NCI-H524 (cell line): ENCODE measurements around the gene SON.
A peak's percentile ranks its signal among the peaks of the same experiment; 100 is the strongest.
"Not testable (repeated sequence)": the region's sequence is repeated elsewhere in the genome, so short reads cannot be mapped to it uniquely, and the experiment has no call there.

ENCODE experiments used
- DNase-seq, 2 experiments: peaks; one replicate each; lab custom pipeline; 2025; lab: John Stamatoyannopoulos, UW

The SON gene

DNA sequence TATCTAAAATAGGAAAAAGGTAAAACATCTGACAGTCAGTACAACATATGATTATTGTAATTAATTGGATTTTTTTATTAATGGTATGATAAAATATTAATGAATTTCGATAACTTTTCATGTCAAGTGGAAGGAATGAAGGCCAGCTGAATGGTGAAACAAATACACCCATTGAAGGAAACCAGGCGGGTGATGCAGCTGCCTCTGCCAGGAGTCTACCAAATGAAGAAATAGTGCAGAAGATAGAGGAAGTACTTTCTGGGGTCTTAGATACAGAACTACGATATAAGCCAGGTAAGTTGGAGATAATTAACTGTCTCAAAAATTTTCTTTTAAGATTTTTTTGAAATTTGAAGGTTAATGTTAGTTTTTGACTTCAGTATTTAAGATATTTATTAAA is 3.2 kb downstream of the SON start:
- DNase-seq, result no peak

DNA sequence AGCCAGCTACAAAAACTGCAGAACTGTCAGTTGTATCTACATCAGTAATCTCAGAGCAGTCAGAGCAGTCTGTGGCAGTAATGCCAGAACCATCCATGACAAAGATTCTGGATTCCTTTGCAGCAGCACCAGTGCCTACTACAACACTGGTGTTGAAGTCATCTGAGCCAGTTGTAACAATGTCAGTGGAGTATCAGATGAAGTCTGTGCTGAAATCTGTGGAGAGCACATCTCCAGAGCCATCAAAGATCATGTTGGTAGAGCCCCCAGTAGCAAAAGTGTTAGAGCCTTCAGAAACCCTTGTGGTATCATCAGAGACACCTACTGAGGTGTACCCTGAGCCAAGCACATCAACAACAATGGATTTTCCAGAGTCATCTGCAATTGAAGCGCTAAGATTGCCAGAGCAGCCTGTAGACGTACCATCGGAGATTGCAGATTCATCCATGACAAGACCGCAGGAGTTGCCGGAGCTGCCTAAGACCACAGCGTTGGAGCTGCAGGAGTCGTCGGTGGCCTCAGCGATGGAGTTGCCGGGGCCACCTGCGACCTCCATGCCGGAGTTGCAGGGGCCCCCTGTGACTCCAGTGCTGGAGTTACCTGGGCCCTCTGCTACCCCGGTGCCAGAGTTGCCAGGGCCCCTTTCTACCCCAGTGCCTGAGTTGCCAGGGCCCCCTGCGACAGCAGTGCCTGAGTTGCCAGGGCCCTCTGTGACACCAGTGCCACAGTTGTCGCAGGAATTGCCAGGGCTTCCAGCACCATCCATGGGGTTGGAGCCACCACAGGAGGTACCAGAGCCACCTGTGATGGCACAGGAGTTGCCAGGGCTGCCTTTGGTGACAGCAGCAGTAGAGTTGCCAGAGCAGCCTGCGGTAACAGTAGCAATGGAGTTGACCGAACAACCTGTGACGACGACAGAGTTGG is 7.3 kb downstream of the SON start:
- DNase-seq, result no peak

DNA sequence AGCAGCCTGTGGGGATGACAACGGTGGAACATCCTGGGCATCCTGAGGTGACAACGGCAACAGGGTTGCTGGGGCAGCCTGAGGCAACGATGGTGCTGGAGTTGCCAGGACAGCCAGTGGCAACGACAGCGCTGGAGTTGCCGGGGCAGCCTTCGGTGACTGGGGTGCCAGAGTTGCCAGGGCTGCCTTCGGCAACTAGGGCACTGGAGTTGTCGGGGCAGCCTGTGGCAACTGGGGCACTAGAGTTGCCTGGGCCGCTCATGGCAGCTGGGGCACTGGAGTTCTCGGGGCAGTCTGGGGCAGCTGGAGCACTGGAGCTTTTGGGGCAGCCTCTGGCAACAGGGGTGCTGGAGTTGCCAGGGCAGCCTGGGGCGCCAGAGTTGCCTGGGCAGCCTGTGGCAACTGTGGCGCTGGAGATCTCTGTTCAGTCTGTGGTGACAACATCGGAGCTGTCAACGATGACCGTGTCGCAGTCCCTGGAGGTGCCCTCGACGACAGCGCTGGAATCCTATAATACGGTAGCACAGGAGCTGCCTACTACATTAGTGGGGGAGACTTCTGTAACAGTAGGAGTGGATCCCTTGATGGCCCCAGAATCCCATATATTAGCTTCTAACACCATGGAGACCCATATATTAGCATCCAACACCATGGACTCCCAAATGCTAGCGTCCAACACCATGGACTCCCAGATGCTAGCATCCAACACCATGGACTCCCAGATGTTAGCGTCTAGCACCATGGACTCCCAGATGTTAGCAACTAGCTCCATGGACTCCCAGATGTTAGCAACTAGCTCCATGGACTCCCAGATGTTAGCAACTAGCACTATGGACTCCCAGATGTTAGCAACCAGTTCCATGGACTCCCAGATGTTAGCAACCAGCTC is 8.2 kb downstream of the SON start:
- no peak for DNase-seq

DNA sequence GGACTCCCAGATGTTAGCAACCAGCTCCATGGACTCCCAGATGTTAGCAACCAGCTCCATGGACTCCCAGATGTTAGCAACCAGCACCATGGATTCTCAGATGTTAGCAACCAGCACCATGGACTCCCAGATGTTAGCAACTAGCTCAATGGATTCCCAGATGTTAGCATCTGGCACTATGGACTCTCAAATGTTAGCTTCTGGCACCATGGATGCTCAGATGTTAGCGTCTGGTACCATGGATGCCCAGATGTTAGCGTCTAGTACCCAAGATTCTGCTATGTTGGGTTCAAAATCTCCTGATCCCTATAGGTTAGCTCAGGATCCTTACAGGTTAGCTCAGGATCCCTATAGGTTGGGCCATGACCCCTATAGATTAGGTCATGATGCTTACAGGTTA is 8.8 kb downstream of the SON start:
- DNase-seq, result no peak

DNA sequence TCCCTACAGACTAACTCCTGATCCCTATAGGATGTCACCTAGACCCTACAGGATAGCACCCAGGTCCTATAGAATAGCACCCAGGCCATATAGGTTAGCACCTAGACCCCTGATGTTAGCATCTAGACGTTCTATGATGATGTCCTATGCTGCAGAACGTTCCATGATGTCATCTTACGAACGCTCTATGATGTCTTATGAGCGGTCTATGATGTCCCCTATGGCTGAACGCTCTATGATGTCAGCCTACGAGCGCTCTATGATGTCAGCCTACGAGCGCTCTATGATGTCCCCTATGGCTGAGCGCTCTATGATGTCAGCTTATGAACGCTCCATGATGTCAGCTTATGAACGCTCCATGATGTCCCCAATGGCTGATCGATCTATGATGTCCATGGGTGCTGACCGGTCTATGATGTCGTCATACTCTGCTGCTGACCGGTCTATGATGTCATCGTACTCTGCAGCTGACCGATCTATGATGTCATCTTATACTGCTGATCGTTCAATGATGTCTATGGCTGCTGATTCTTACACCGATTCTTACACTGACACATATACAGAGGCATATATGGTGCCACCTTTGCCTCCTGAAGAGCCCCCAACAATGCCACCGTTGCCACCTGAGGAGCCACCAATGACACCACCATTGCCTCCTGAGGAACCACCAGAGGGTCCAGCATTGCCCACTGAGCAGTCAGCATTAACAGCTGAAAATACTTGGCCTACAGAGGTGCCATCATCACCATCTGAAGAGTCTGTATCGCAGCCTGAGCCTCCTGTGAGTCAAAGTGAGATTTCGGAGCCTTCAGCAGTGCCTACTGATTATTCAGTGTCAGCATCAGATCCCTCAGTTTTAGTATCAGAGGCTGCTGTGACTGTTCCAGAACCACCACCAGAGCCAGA is 9.5 kb downstream of the SON start:
- DNase-seq, result no peak

DNA sequence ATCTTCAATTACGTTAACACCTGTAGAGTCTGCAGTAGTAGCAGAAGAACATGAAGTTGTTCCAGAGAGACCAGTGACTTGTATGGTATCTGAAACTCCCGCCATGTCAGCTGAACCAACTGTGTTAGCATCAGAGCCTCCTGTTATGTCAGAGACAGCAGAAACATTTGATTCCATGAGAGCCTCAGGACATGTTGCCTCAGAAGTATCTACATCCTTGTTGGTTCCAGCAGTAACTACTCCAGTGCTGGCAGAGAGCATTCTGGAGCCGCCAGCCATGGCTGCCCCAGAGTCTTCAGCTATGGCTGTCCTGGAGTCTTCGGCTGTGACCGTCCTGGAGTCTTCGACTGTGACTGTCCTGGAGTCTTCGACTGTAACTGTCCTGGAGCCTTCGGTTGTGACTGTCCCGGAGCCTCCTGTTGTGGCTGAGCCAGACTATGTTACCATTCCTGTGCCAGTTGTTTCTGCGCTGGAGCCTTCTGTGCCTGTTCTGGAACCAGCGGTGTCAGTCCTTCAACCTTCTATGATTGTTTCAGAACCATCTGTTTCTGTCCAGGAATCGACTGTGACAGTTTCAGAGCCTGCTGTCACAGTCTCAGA is 10.3 kb downstream of the SON start:
- DNase-seq, result no peak

DNA sequence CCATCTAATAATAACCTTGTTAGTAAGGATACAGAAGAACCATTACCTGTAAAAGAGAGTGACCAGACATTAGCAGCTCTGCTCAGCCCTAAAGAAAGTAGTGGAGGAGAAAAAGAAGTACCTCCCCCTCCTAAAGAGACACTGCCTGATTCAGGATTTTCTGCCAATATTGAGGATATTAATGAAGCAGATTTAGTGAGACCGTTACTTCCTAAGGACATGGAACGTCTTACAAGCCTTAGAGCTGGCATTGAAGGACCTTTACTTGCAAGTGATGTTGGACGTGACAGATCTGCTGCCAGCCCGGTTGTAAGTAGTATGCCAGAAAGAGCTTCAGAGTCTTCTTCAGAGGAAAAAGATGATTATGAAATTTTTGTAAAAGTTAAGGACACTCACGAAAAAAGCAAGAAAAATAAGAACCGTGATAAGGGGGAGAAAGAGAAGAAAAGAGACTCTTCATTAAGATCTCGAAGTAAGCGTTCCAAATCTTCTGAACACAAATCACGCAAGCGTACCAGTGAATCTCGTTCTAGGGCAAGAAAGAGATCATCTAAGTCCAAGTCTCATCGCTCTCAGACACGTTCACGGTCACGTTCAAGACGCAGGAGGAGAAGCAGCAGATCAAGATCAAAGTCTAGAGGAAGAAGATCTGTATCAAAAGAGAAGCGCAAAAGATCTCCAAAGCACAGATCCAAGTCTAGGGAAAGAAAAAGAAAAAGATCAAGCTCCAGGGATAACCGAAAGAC is 11.6 kb downstream of the SON start:
- DNase-seq, result no peak

DNA sequence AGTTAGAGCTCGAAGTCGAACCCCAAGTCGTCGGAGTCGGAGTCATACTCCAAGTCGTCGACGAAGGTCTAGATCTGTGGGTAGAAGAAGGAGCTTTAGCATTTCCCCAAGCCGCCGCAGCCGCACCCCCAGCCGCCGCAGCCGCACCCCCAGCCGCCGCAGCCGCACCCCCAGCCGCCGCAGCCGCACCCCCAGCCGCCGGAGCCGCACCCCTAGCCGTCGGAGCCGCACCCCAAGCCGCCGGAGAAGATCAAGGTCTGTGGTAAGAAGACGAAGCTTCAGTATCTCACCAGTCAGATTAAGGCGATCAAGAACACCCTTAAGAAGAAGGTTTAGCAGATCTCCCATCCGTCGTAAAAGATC is 12.1 kb downstream of the SON start:
- no peak for DNase-seq

DNA sequence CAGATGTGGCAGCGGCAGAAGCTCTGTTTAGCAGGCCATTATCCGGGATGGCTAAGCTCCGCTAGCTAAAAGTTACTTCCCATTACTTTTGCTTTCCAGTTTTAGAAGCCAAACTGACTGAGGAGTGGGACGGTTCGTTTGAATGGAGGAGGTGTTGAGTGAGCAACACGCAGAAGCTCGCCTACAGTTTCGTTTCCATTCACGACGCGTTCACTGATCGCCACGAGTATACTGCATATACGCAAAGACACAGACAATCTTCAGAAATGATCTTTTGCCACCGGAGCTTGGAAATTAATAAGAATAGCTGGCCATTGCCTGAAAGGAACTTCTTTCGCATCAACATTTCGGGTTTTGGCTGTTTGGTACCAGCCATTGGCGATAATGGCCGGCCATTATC is 14.6 kb downstream of the SON start:
- DNase-seq, result no peak

DNA sequence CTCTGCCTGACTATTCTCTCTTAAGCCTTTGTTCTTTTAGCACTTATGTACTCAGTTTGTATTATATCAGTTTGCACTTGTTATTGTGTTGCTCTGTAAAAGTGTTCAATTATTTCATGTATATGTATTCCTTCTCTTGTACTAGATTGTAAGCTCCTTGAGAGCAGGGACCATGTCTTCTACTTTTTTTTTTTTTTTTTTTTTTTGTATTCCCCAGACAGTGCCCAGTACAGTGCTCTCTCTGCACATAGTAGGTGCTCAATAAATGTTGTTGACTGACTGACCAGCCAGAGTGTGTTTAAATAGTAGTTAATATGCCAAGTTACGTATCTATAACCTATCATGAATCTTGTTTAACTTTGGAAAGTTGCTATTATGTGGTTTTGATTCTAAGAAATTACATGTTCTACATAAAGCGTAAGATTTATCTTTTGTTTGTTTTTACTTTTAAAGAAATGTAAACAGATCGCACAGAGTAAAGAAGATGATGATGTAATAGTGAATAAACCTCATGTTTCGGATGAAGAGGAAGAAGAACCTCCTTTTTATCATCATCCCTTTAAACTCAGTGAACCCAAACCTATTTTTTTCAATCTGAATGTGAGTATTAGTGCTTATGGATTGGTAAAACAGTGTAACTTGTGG is 16.1 kb downstream of the SON start:
- DNase-seq, result no peak

DNA sequence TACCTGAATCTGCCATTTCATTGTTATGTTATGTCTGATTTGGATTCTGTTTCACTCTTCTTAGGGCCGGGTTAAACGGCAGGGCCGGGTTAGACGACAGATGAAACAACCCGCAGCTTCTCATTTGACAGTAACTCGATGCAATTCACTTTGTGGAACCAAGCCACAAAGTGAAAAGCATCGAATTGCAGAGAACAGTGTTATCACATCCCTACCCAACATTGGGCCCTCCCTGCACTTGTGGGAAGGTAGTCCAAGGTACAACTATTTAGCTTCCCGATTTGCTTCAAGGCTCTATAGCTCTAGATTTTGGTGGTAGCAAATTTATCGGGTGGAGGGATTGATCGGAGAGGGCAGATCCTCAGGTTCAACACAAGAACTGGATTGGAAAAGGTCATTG is 17.0 kb downstream of the SON start:
- no peak for DNase-seq

DNA sequence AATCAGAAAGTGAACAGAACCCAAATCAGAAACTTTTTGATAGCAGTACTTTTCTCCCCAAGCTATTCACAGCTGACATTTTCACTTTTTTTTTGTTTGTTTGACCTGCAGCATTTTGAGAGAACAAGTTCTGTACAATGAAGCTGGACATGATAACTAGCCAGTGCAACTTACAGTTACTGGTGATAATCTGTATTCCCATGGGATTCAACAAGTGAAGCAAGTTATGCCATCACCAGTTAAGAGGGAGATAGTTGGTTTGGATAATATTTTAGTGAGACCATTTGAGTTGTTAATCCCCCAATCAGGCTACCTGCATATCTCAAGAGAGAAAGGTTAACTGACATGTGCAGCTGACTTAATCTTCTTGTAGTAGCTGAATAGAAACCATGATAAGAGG is 18.1 kb downstream of the SON start:
- DNase-seq, result peak; percentile 5 to 48

DNA sequence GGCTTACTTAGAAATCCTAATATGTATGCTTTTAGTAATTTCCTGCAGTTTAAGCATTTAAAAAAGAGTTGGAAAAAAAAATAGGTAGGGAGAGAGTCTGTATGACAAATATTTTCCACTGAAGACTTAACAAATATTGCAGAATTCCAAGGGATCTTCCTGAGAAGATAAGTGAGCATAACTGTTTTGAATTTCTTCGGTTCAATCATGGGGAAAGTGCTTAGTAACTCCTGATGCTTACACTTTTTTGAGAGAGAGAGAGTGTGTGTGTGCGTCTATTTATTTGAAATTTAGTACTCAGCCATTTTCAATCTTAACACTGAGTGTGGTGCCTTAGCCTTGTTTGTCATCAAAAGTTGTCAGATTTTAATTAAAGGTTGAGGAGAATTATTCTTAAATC is 18.5 kb downstream of the SON start:
- no peak for DNase-seq

DNA sequence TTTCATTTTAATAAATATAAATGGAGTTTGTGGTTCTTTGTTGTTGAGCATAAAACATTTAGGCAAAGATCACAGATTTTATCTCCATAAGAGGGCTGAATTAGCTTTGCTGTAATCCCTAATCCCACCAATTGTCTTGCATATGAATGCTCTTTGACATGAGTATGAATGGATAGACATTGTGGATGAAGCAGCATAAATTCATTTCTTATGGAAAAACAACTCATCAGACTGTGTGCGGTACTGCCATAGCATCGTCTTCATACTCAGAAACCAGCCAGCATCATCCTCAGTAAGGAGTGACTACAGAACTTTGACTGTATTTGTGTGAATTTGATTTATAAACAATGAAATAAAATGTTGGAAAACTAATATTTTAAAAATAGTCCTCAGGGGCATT is 19.6 kb downstream of the SON start:
- DNase-seq, result no peak

DNA sequence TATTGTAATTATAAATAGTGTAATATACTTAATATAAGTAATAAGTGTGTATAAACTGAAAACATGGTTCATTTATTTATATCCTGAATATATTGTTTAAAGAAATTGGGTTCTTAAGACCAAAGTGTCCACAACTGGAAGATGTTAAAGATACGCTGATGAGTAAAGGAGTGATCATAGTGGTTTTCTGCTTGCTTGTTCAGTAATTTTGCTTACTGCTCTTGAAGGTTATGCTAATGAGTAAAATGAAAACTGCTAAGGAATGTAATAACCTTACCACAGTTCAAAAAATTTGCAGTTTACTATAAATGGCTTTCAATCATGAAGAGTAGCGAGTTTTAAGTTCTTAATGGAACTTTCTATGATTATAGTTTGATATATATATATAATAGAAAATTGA is 23.7 kb downstream of the SON start:
- no peak for DNase-seq

DNA sequence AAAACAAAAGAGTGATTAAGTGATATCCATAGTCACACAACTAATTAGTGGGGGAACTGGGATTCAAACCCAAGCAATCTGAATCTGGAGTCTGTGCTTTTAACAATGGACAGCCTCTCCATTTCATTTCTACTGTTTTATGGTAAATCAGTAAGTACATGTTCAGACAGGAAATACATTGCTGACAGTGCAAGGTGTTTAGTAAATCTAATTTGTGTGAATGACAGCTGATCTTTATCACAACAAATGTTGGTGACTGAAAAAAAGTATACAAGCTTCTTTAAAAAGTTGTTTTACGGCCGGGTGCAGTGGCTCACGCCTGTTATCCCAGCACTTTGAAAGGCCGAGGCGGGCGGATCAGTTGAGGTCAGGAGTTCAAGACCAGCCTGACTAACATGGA is 25.1 kb downstream of the SON start:
- no peak for DNase-seq

DNA sequence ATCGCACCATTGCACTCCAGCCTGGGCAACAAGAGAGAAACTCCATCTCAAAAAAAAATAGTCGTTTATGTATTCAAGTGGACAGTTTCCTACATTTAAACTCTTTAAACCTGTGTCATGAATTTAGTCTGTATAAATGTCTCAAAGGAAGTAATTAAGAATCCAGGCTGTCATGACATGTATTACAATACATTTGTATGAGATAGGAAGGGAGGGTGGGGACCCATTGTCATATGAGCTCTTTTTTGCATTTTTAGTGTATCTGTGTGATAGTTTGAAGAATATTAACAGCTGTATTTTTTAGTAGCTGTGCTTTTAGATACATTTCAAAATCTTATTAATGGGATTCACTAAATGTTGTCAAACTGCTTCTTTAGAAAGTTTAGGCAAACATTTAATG is 25.6 kb downstream of the SON start:
- DNase-seq, result no peak

DNA sequence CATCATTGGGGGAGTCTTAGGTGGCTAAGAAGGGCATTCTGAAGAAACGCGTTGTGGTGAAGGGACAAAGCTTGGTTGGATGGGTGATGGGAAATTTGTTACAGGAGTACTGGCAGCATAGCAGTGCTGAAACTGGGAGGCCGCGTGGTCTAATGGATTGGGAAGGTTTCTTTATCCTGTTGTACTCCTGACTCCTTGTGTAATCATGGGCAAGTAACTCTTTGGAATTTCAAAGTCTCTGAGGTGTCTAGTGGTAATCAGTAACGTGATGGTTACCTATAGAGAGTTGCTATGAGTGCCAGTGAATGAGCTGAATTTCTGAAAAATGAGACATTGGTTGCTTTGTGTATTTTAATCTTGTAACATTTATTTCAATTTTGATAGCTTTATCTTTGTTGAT is 27.2 kb downstream of the SON start:
- DNase-seq, result no peak

DNA sequence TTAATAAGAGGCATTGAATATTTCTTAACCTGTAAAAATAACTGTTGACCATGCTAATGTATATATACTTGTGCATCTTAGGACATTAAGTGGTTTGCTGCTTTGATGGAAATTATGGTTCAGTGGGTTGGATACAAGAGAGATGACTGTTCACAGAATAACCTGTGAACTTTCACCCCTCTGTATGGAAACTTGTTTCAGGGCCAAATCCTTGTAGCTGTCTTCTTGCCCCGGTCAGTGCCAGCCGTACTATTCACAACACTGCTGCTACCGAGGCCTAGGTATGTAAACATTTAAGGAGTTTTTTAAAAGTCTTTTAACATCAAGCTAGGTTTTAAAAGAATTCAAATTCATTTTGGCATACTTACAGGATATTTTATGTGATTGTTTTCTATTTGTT is 29.5 kb downstream of the SON start:
- no peak for DNase-seq

DNA sequence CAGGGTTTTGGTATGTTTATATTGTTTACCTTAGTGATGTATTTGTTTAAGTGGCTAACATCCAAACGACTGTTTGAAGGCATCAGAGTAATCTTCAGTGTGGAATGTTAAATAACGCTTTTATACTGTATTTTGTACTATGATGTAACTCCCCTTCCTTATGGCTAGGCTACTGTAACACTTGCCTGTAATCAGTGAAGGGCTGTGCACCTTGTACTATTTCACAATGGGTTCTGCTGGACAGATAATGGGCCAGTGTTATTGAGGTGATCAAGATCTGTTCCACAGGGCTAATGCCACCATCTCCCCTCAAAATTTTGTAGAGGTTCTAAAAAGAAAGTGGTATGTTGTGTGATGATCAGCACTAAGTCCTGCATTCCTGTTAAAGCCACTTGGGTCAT is 33.9 kb downstream of the SON start:
- not testable (repeated sequence) for DNase-seq

DNA sequence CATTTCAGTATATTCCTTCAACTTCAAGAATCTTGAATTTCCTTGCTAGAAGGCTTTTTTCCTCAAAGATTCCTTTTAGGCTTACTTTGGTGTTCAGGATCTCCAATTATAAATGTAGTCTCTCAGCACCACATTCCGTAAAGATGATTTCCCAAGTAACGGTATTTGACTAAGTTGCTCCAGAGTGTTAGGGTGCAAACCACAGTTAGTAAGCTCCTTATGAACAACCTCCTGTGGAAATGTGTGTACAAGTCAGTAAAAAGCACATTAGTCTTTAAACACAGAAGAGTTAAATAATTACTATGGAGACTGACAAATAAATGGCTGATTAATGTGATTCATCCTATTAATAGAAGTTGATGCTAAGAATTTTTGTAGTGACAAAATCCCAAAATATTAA is 35.4 kb downstream of the SON start:
- no peak for DNase-seq
